ENCODE measurements around the gene DCDC2C. TPM values are rescaled to one million over a fixed set of nuclear protein-coding genes. Genes with fewer than 3 reads are reported as not detected.

DCDC2C gene
- total and polyA plus RNA-seq, 2 of the 4 experiments (the other 2 are of a cell fraction) = not detected

DNA sequence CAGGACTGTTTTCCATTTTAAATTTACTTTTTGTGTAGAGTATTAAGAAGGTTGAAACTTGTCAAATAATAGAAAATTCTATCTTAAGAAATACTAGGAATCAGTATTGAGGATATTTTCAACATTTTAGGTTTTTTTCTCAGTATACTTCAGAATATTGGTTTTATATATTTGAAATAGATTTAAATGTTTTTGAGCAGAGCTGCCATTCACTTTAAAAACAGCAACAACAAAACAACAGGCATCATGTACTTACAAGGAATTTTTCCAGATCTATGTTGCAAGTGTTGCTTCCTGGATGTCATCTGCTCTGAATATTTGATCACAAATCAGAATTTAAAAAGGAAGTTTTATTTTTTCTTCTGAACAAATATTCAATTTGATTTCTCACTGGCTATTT lies 84.4 kb downstream of the DCDC2C start:
- POLR2A ChIA-PET (ENCODE audit: unreplicated experiment) = no interaction called here
- H4K91ac ChIP-seq (ENCODE audit: insufficient read depth, low read depth, low read length) = no peak overlapping the region
- H4K20me1 ChIP-seq (ENCODE audit: insufficient read depth, low read length) = no peaks in the 10 kb centered on the region
- H2AFZ ChIP-seq (replicated peaks; ENCODE audit: low read length, poor library complexity) = no peak overlapping the region
- intact Hi-C loops (cut with micrococcal nuclease) (no loop called here), dilution Hi-C loops (cut with HindIII; ENCODE audit: low sequenced_read_pairs, unreplicated experiment) (no loop called here), in situ Hi-C loops (cut with MboI; ENCODE audit: low sequenced_read_pairs) (no loop called here)
- no peak overlapping the region for H2AK9ac ChIP-seq (replicated peaks; ENCODE audit: low read depth, low read length, poor library complexity)
- DNase-seq = no peak
- 0 out of 2 replicates have a peak, but pooled peaks cover 2% of the 10 kb centered on the region for H3K9me3 ChIP-seq (ENCODE audit: control insufficient read depth, insufficient read depth, low read length)
- H3K27me3 ChIP-seq (ENCODE audit: control insufficient read depth, insufficient read depth, low read length) = no peaks in the 10 kb centered on the region
- no peaks in the 10 kb centered on the region for H3K79me1 ChIP-seq (ENCODE audit: low read depth in 1 of 2, low read length in 2 of 2)
- no peaks in the 10 kb centered on the region for H3K36me3 ChIP-seq (ENCODE audit: control insufficient read depth, insufficient read depth, low read length)
- no peak overlapping the region for H2BK120ac ChIP-seq (ENCODE audit: low read depth, low read length)
- TF ChIP-seq NFE2L2 (IDR thresholded peaks at IDR 0.05; ENCODE audit: low read depth, low read length) (no peak), BHLHE40 (IDR thresholded peaks at IDR 0.05; ENCODE audit: low read depth, low read length) (no peak), MAZ (IDR thresholded peaks at IDR 0.05; ENCODE audit: borderline replicate concordance, low read depth, low read length) (no peak), RCOR1 (IDR thresholded peaks at IDR 0.05; ENCODE audit: insufficient replicate concordance, low read length) (no peak), RAD21 (IDR thresholded peaks at IDR 0.05; ENCODE audit: low read length) (no peak), RFX5 (IDR thresholded peaks at IDR 0.05; ENCODE audit: low read depth, low read length) (no peak), MAFK (IDR thresholded peaks at IDR 0.05; ENCODE audit: low read depth, low read length) (no peak), CHD1 (IDR thresholded peaks at IDR 0.05; ENCODE audit: low read depth, low read length) (no peak), SMC3 (IDR thresholded peaks at IDR 0.05; ENCODE audit: low read depth, low read length) (no peak), CTCF (conservative IDR thresholded peaks at IDR 0.05; ENCODE audit: low read depth, low read length) (no peak)
- TF ChIP-seq, protein P1, sequence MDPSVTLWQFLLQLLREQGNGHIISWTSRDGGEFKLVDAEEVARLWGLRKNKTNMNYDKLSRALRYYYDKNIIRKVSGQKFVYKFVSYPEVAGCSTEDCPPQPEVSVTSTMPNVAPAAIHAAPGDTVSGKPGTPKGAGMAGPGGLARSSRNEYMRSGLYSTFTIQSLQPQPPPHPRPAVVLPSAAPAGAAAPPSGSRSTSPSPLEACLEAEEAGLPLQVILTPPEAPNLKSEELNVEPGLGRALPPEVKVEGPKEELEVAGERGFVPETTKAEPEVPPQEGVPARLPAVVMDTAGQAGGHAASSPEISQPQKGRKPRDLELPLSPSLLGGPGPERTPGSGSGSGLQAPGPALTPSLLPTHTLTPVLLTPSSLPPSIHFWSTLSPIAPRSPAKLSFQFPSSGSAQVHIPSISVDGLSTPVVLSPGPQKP (IDR thresholded peaks at IDR 0.05; ENCODE audit: borderline replicate concordance, low read depth, low read length) = no peak
- no peak overlapping the region for H2BK20ac ChIP-seq (ENCODE audit: low read depth, low read length)
- H3K27ac ChIP-seq (ENCODE audit: insufficient read depth, low read length) = no peak overlapping the region
- no peak overlapping the region for H2BK15ac ChIP-seq (ENCODE audit: low read depth, low read length)
- no peak for ATAC-seq (ENCODE audit: low read depth)
- H3K14ac ChIP-seq (replicated peaks; ENCODE audit: low read depth, low read length) = no peak overlapping the region
- CTCF ChIA-PET = no interaction called here
- H3K4me2 ChIP-seq (ENCODE audit: low read depth, low read length) = no peak overlapping the region
- no peaks in the 10 kb centered on the region for H3K9me1 ChIP-seq (ENCODE audit: insufficient read depth, low read length)
- H3K4ac ChIP-seq (ENCODE audit: low read depth, low read length) = no peak overlapping the region
- no peak overlapping the region for H2BK5ac ChIP-seq (ENCODE audit: low read depth, low read length, poor library complexity, severe bottlenecking)
- peaks cover 8% of the 10 kb centered on the region for H3K4me1 ChIP-seq (ENCODE audit: control insufficient read depth, insufficient read depth, low read length)
- no peak overlapping the region for H3K56ac ChIP-seq (ENCODE audit: extremely low read depth, insufficient read depth, low read length)
- no peak overlapping the region for H3K9ac ChIP-seq (ENCODE audit: low read depth, low read length)
- no peak overlapping the region for H3K23ac ChIP-seq (ENCODE audit: low read depth, low read length)
- H3K18ac ChIP-seq (ENCODE audit: low read depth, low read length) = no peak overlapping the region
- no peak overlapping the region for H2AK5ac ChIP-seq (ENCODE audit: low read depth, low read length)
- H3K4me3 ChIP-seq (ENCODE audit: insufficient read depth, low read depth, low read length) = no peak overlapping the region
- BruUV-seq (replicated peaks) = no TSS peak
- no peak overlapping the region for H4K5ac ChIP-seq (ENCODE audit: low read depth, low read length)
- no peak overlapping the region for H4K8ac ChIP-seq (ENCODE audit: low read depth in 2 of 2, low read length in 2 of 2)
